ENCODE data around the gene CHP1.

DNA sequence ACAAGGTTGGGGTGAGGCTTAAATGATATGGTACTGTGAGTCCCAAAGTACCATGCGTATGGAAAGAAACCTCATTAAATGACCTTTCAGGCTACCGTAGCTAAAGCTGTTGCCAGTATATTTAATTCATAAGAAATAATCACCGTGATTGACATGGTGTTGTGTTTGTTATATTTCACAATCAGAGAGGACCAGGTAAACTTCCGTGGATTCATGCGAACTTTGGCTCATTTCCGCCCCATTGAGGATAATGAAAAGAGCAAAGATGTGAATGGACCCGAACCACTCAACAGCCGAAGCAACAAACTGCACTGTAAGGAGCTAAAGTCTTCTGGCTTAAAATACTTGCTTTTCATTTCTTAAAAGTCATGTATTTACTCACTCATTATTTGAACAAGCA lies 31.5 kb downstream of the CHP1 start:
- TF ChIP-seq EZH2phosphoT487 (IDR thresholded peaks at IDR 0.05; ENCODE audit: borderline replicate concordance): no peak
- TF ChIP-seq, protein P1, sequence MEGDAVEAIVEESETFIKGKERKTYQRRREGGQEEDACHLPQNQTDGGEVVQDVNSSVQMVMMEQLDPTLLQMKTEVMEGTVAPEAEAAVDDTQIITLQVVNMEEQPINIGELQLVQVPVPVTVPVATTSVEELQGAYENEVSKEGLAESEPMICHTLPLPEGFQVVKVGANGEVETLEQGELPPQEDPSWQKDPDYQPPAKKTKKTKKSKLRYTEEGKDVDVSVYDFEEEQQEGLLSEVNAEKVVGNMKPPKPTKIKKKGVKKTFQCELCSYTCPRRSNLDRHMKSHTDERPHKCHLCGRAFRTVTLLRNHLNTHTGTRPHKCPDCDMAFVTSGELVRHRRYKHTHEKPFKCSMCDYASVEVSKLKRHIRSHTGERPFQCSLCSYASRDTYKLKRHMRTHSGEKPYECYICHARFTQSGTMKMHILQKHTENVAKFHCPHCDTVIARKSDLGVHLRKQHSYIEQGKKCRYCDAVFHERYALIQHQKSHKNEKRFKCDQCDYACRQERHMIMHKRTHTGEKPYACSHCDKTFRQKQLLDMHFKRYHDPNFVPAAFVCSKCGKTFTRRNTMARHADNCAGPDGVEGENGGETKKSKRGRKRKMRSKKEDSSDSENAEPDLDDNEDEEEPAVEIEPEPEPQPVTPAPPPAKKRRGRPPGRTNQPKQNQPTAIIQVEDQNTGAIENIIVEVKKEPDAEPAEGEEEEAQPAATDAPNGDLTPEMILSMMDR (conservative IDR thresholded peaks at IDR 0.05; ENCODE audit: low read length): no peak
